Measurements from ENCODE around the gene HESX1. TPM values are rescaled to one million over a fixed set of nuclear protein-coding genes. Genes with fewer than 3 reads are reported as not detected.
A peak's percentile ranks its signal among the peaks of the same experiment; 100 is the strongest.

HESX1 gene
- polyA plus RNA-seq (2013, experiment 1 of 4): 4.3 TPM
- polyA plus RNA-seq (2013, experiment 2 of 4): 4.2 TPM
- 5.4 TPM for polyA plus RNA-seq (2013, experiment 3 of 4)
- polyA plus RNA-seq (2013, experiment 4 of 4): 9.0 TPM

- H3K4me1 ChIP-seq (ENCODE audit: control insufficient read depth, insufficient read depth, low read length): no peaks in the 10 kb centered on the region
- WGBS, 2 experiments: 1 to 7% methylated on average over 4 of the region's 4 CpGs
- no peak within 1 kb of the TSS for H3K4me3 ChIP-seq (ENCODE audit: insufficient read depth, low read depth, low read length)
- peaks cover 6% of the 10 kb centered on the region for H3K27me3 ChIP-seq (ENCODE audit: control insufficient read depth, insufficient read depth, low read length, poor library complexity, severe bottlenecking)
- H3K9me3 ChIP-seq (ENCODE audit: control insufficient read depth, low read length): no peaks in the 10 kb centered on the region
- no peak within 1 kb of the TSS for H3K27ac ChIP-seq (ENCODE audit: insufficient read depth, low read depth, low read length, poor library complexity, severe bottlenecking)
- no peaks in the 10 kb centered on the region for H3K36me3 ChIP-seq (ENCODE audit: control insufficient read depth, insufficient read depth, low read length)
These were observed at the start of gene HESX1 for GRCh38 chr3:57199895-57200297. Gene HESX1 (minus strand): TSS chr3:57199978. CDS start chr3:57199918, 60 bp downstream.

- H3K36me3 ChIP-seq (ENCODE audit: control insufficient read depth, insufficient read depth, low read length): no peaks in the 10 kb centered on the region
- WGBS, 2 experiments: 98 to 100% methylated on average over 1 to 2 of the region's 2 CpGs
- no peak overlapping the region for H3K27ac ChIP-seq (ENCODE audit: insufficient read depth, low read depth, low read length, poor library complexity, severe bottlenecking)
These were observed 45.2 kb upstream of the HESX1 start for GRCh38 chr3:57244946-57245345.

GRCh38 chr3:57234613-57235575 is 35.1 kb upstream of the HESX1 start:
- H3K9me3 ChIP-seq (ENCODE audit: control insufficient read depth, low read length): no peaks in the 10 kb centered on the region

More at GRCh38 chr3:57244946-57245345, 45.2 kb upstream of the HESX1 start:
- Histone ChIP-seq H3K4me3 (ENCODE audit: insufficient read depth, low read depth, low read length) (no peak overlapping the region), H3K4me1 (ENCODE audit: control insufficient read depth, insufficient read depth, low read length) (no peaks in the 10 kb centered on the region), H3K27me3 (ENCODE audit: control insufficient read depth, insufficient read depth, low read length, poor library complexity, severe bottlenecking) (no peaks in the 10 kb centered on the region), H3K9me3 (ENCODE audit: control insufficient read depth, low read length) (no peaks in the 10 kb centered on the region)

GRCh38 chr3:57233799-57234198 is 34.0 kb upstream of the HESX1 start:
- Histone ChIP-seq H3K4me1 (ENCODE audit: control insufficient read depth, insufficient read depth, low read length) (no peaks in the 10 kb centered on the region), H3K27ac (ENCODE audit: insufficient read depth, low read depth, low read length, poor library complexity, severe bottlenecking) (no peak overlapping the region), H3K36me3 (ENCODE audit: control insufficient read depth, insufficient read depth, low read length) (no peaks in the 10 kb centered on the region), H3K4me3 (ENCODE audit: insufficient read depth, low read depth, low read length) (no peak overlapping the region), H3K27me3 (ENCODE audit: control insufficient read depth, insufficient read depth, low read length, poor library complexity, severe bottlenecking) (peaks cover 8% of the 10 kb centered on the region), H3K9me3 (ENCODE audit: control insufficient read depth, low read length) (no peaks in the 10 kb centered on the region)
- WGBS, 2 experiments: 94 to 100% methylated on average over 1 of the region's 2 CpGs

More at GRCh38 chr3:57234613-57235575, 35.1 kb upstream of the HESX1 start:
- Histone ChIP-seq H3K27ac (ENCODE audit: insufficient read depth, low read depth, low read length, poor library complexity, severe bottlenecking) (no peak overlapping the region), H3K4me1 (ENCODE audit: control insufficient read depth, insufficient read depth, low read length) (no peaks in the 10 kb centered on the region), H3K4me3 (ENCODE audit: insufficient read depth, low read depth, low read length) (no peak overlapping the region), H3K36me3 (ENCODE audit: control insufficient read depth, insufficient read depth, low read length) (no peaks in the 10 kb centered on the region), H3K27me3 (ENCODE audit: control insufficient read depth, insufficient read depth, low read length, poor library complexity, severe bottlenecking) (no peaks in the 10 kb centered on the region)
- WGBS, 2 experiments: 95 to 97% methylated on average over 10 to 12 of the region's 13 CpGs

- peaks cover 21% of the 10 kb centered on the region for H3K27me3 ChIP-seq (ENCODE audit: control insufficient read depth, insufficient read depth, low read length, poor library complexity, severe bottlenecking)
- no peaks in the 10 kb centered on the region for H3K9me3 ChIP-seq (ENCODE audit: control insufficient read depth, low read length)
- no peak overlapping the region for H3K4me3 ChIP-seq (ENCODE audit: insufficient read depth, low read depth, low read length)
- 90 to 95% methylated on average over 2 of the region's 2 CpGs for WGBS, 2 experiments
- no peak overlapping the region for H3K27ac ChIP-seq (ENCODE audit: insufficient read depth, low read depth, low read length, poor library complexity, severe bottlenecking)
- no peaks in the 10 kb centered on the region for H3K4me1 ChIP-seq (ENCODE audit: control insufficient read depth, insufficient read depth, low read length)
- H3K36me3 ChIP-seq (ENCODE audit: control insufficient read depth, insufficient read depth, low read length): no peaks in the 10 kb centered on the region
These were observed 30.2 kb upstream of the HESX1 start for GRCh38 chr3:57230006-57230405.

GRCh38 chr3:57227930-57228751 is 28.4 kb upstream of the HESX1 start:
- Histone ChIP-seq H3K9me3 (ENCODE audit: control insufficient read depth, low read length) (no peaks in the 10 kb centered on the region), H3K4me1 (ENCODE audit: control insufficient read depth, insufficient read depth, low read length) (no peaks in the 10 kb centered on the region), H3K27me3 (ENCODE audit: control insufficient read depth, insufficient read depth, low read length, poor library complexity, severe bottlenecking) (peaks cover 21% of the 10 kb centered on the region), H3K36me3 (ENCODE audit: control insufficient read depth, insufficient read depth, low read length) (no peaks in the 10 kb centered on the region), H3K27ac (ENCODE audit: insufficient read depth, low read depth, low read length, poor library complexity, severe bottlenecking) (no peak overlapping the region), H3K4me3 (ENCODE audit: insufficient read depth, low read depth, low read length) (peak overlapping the region; percentile 69)
- WGBS, 2 experiments: 0% methylated on average over 70 of the region's 70 CpGs

- WGBS, 2 experiments: 2% methylated on average over 71 of the region's 71 CpGs
- peaks cover 21% of the 10 kb centered on the region for H3K27me3 ChIP-seq (ENCODE audit: control insufficient read depth, insufficient read depth, low read length, poor library complexity, severe bottlenecking)
- H3K9me3 ChIP-seq (ENCODE audit: control insufficient read depth, low read length): no peaks in the 10 kb centered on the region
- H3K36me3 ChIP-seq (ENCODE audit: control insufficient read depth, insufficient read depth, low read length): no peaks in the 10 kb centered on the region
- peak within 1 kb of the TSS; percentile 69 for H3K4me3 ChIP-seq (ENCODE audit: insufficient read depth, low read depth, low read length)
- peak within 1 kb of the TSS; percentile 59 for H3K27ac ChIP-seq (ENCODE audit: insufficient read depth, low read depth, low read length, poor library complexity, severe bottlenecking)
- H3K4me1 ChIP-seq (ENCODE audit: control insufficient read depth, insufficient read depth, low read length): no peaks in the 10 kb centered on the region
These were observed 27.6 kb upstream of the HESX1 start, which contains the start of gene APPL1 for GRCh38 chr3:57227204-57227929. Gene APPL1 (plus strand): TSS chr3:57227729. CDS start chr3:57227884, 155 bp downstream.

- no peak overlapping the region for H3K27ac ChIP-seq (ENCODE audit: insufficient read depth, low read depth, low read length, poor library complexity, severe bottlenecking)
- WGBS, 2 experiments: 83 to 100% methylated on average over 1 of the region's 2 CpGs
- H3K27me3 ChIP-seq (ENCODE audit: control insufficient read depth, insufficient read depth, low read length, poor library complexity, severe bottlenecking): peaks cover 21% of the 10 kb centered on the region
- no peak overlapping the region for H3K4me3 ChIP-seq (ENCODE audit: insufficient read depth, low read depth, low read length)
- no peaks in the 10 kb centered on the region for H3K36me3 ChIP-seq (ENCODE audit: control insufficient read depth, insufficient read depth, low read length)
- no peaks in the 10 kb centered on the region for H3K4me1 ChIP-seq (ENCODE audit: control insufficient read depth, insufficient read depth, low read length)
- no peaks in the 10 kb centered on the region for H3K9me3 ChIP-seq (ENCODE audit: control insufficient read depth, low read length)
These were observed 26.4 kb upstream of the HESX1 start for GRCh38 chr3:57226176-57226575.

GRCh38 chr3:57224856-57225255 is 25.1 kb upstream of the HESX1 start:
- Histone ChIP-seq H3K4me3 (ENCODE audit: insufficient read depth, low read depth, low read length) (no peak overlapping the region), H3K4me1 (ENCODE audit: control insufficient read depth, insufficient read depth, low read length) (no peaks in the 10 kb centered on the region), H3K27ac (ENCODE audit: insufficient read depth, low read depth, low read length, poor library complexity, severe bottlenecking) (no peak overlapping the region), H3K27me3 (ENCODE audit: control insufficient read depth, insufficient read depth, low read length, poor library complexity, severe bottlenecking) (peaks cover 21% of the 10 kb centered on the region), H3K36me3 (ENCODE audit: control insufficient read depth, insufficient read depth, low read length) (no peaks in the 10 kb centered on the region), H3K9me3 (ENCODE audit: control insufficient read depth, low read length) (no peaks in the 10 kb centered on the region)
- WGBS, 2 experiments: 84 to 95% methylated on average over 3 to 4 of the region's 4 CpGs

Data from ectodermal cell (in vitro differentiated cells).